Measurements from ENCODE around the gene ZNF492.

ZNF492 gene

GRCh38 chr19:22633706-22634449 is at the start of gene ZNF492:
Gene ZNF492 (plus strand): TSS chr19:22634324. CDS start chr19:22653400, 19,076 bp downstream.
- peak; percentile 10 to 92 (median 74) for DNase-seq

- no peak for DNase-seq
Observed at GRCh38 chr19:22595422-22595821, 38.7 kb upstream of the ZNF492 start.

DNA sequence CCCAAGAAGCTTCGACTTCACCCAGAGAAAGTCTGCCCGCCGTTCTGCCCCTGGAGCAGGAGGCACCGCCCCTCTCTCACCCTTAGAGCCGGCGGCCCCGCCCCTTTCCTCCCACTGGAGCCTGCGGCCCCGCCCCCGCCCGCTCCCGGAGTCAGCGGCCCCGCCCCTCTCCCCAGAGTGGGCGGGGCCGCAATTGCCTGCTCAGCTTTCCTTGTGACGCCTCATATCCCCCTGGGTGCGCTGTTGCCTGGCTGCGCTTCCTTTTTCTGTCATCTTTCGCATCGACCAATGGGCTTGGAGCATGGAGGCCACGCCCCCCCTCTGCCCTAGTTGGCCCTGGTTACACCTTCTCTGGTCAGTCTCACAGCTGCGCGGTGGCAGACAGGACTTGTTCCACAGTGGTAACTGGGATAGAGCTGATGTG is 38.2 kb upstream of the ZNF492 start:
- peak in 7 of 51 donors; percentile 1 to 63 (median 24) for DNase-seq

- no peak for DNase-seq
Observed at GRCh38 chr19:22600690-22601648, 33.2 kb upstream of the ZNF492 start.

GRCh38 chr19:22601906-22602630 is 32.1 kb upstream of the ZNF492 start:
- no peak for DNase-seq

- DNase-seq: no peak
Observed at GRCh38 chr19:22602631-22603272, 31.4 kb upstream of the ZNF492 start.

DNA sequence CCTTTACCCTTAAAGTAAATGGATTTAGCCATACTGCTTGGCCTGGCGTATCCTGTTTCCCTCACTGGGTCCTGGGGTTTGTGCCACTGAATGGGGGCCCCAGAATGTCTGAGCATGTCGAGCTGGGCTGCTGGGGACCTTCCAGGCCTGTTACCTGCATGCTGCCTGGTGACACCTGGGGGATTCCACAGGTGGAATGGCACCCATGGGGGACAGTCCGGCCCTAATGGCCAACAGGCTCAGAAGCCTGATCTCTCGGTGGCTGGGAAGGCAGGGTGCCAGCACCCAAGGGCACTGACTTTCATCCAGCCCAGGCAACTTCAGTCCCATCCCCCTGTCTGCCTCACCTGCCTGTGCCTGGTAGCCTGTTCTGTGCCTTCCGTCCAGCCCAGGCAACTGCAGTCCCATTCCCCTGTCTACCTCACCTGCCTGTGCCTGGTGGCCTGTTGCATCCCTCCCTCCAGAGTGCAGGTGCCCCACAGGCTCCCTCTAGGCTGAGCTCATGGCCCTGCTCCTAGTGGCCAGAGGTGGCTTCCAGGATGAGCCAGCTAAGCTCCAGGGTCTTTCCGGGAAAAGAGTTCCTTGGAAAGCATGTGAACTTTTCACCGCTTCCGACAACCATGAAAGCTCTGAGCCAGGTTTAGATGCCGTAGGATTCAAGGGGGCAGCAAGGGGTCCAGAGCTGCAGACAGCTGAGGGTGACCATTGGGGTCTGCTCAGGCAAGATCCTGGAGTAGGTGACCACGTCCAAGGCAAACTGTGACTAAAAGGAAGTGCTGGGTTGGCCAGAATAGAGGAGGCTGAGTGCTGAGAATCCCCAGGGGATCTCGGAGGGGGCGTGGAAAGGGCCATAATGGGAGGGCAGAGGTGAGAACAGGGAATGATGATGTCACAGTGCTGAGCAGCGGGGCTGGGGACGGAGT is 30.3 kb upstream of the ZNF492 start:
- no peak for DNase-seq

DNA sequence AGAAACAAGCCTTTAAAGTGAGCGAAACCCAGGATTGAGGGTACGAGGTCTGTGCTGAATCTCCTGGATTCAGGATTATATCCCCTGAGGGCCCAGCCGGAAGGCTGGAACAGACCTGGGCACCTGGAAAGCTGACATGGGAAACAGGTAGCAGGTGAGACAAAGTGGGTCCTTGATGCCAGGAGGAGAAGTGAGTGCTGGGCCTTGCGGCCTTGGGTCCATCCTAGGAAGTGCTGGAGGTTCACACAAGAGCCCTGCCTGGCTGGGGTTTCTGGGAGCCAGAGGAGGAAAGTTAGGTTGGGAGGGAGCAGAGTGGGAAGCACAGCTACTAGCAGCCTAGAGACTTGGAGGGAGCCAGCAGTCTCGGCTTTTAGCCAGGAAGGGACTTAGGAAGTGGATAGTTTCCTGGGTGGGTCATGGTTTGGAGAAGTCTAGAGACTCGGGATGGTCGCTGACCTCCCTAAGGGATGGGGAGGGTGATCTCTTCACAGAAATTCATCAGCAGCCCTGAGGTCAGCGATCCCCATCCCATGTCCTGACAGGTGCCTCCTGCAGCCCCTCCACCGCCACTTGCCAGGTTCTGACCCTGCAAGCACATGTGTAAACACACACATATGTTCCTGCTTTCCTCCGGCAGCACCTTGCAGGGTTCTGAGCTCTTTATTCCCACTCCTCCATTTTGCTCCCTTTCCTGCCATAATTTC is 29.4 kb upstream of the ZNF492 start:
- DNase-seq: no peak

DNA sequence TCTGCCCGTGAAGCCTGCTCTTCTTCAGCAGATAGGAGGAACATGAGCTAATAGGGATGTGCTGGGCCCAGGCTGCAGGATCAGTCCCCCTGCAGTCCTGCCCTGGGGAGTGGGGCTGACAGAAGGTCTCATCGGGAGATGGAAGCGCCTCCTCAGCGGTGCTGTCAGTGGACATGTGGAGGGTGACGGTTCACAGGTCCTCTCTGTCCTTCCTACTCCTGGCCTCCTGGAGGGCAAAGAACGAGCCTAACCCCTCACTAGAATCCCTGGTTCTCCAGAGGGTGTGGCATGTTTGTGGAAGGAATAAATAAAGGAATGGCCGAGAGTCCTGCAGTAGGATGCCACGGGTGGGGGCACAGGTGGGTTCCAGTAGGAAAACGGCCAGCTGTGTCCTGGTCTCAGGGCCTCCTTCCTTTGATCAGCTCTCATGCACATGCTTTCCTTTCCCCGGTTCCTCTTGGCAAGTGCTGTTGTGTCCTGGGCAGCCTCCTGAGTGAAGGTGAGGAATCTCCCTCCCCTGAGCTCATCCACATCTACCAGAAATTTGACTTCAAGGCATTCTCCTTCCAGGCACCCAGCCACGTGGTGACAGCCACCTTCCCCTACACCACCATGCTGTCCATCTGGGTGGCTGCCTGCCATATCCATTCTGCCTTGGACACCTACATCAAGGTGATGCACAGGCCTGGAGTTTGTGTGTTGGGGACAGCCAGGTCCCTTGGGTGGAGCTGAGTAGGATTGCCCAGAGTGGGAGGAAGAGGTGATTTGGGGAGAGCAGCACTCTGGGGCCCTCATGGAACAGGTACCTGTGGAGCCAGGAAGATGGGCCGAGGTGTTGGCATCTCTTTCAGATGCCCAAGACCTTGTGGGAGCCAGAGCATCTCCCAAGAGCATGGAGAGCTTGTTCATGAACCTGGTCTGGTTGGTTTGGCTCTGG is 28.6 kb upstream of the ZNF492 start:
- DNase-seq: no peak

- no peak for DNase-seq
Observed at GRCh38 chr19:22606212-22606553, 27.9 kb upstream of the ZNF492 start.

DNA sequence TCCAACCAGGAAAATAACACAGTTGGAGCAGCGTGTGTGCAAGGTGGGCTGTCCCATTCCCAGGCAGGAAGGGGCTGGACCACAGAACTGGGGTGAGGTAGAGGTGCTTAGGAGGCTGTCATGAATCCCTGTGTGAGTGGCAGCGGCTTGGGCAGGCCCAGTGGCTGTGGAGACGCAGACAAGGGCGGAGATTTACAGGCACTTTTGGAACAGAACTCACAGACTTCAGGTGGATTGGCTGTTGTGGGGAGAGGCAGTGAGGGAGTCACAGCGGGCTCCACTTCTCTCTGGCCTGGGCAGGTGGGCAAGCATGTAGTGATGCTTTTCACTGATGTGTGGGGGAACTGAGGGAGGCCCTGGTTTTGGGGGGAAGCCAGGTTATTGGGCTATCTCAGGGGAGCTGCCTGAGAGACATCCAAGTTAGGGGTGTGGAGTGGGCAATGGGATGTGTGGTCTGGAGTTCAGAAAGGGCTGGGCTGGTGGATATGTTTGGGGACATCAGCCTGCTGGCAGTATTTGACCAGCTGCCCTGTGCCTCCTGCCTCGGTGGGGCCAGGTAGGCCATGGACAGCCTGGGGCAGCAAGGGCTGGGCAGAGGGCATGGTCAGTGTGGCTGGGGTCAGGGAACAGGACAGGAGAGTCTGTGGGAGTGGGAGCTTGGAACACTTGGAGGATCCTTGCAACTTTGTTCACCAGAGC is 27.0 kb upstream of the ZNF492 start:
- DNase-seq: no peak

- no peak for DNase-seq
Observed at GRCh38 chr19:22607653-22608430, 26.3 kb upstream of the ZNF492 start.

GRCh38 chr19:22608441-22608840 is 25.7 kb upstream of the ZNF492 start:
- DNase-seq: no peak

GRCh38 chr19:22609630-22610029 is 24.5 kb upstream of the ZNF492 start:
- no peak for DNase-seq

GRCh38 chr19:22610121-22610520 is 24.0 kb upstream of the ZNF492 start:
- DNase-seq: no peak

DNA sequence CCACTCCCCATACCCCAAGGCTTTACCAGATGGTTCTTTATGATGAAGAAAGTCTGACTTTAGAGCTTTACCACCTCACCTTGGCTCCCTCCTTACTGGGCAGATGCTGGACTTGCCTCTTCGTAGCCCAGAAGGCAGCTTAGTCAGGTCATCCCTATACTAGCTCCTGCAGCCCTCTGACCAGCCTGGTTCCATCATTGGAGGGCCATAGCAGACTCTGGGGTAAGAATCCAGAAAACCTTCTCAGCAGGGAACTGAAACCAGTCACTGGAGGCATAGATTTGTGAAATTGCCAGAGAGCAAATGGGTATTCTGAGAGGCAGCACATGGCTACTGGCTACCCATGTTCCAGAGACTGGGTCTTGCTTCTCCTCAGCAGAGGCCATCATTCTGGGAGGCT is 21.8 kb upstream of the ZNF492 start:
- DNase-seq: no peak

GRCh38 chr19:22616659-22617058 is 17.5 kb upstream of the ZNF492 start:
- no peak for DNase-seq
